DMS114 treated with DMSO at 0.1 percent for 48 hours (cell line): ENCODE results near the gene CCDC146.

ENCODE experiments used
- DNase-seq: peaks from one replicate; lab custom pipeline; 2025; ENCODE audit not compliant: unreplicated experiment; lab: John Stamatoyannopoulos, UW

Gene CCDC146

DNA sequence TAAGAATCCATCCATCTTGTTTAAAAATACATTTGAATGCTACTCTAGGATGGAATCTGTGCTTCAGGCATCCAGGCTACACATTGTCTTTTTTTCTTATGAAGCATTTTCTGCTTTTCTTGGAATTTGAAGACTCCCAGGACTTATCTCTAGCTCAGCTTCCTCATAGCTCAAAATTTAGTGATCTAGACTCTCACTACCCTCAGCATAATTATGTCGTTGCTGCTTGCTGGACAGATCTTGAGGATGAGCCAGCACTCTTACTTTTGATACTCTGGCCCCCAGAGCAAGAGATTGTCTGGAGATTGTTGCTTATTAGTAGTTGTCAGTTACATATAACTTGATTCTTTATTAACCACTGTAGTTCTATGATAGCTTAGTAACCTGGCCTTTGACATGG, 160.5 kb downstream of the CCDC146 start:
- no peak for DNase-seq

DNA sequence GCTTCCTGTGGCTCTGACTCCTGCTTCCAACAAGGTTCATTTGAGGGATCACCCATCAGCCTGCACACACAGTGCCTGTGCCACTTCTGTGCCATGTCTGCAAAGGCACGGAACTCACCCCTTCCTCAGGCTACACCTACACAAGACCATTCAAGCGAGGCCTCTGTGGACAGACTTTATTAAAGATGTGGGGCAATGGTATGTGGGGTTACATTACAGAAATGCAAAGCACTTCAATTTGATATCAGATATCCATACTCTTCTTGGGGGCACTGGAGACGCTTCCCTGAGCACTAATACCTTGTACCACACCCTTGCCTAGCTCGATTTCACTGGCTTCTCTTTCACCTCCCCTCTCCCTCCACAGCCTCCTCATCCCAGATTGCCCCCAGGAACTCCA, 161.6 kb downstream of the CCDC146 start:
- DNase-seq = no peak

DNA sequence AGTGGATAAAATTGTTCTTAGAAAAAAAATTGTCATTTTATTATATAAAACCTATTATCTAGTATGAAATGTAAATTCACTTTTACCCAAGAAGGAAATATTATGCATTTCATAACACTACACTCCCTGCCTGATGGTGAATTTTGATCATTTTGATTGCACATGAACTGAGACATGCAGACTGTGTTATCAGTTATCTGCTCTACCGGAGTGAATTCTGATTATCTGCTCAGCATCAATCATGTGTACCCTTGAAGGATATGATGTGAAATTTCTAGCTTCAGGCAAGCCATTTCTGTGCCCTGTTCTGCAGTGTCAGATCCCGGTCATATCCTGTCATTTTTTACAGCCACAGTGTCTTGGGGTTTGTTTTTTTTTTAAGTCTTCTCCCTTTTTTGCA, 162.2 kb downstream of the CCDC146 start:
- DNase-seq = no peak

DNA sequence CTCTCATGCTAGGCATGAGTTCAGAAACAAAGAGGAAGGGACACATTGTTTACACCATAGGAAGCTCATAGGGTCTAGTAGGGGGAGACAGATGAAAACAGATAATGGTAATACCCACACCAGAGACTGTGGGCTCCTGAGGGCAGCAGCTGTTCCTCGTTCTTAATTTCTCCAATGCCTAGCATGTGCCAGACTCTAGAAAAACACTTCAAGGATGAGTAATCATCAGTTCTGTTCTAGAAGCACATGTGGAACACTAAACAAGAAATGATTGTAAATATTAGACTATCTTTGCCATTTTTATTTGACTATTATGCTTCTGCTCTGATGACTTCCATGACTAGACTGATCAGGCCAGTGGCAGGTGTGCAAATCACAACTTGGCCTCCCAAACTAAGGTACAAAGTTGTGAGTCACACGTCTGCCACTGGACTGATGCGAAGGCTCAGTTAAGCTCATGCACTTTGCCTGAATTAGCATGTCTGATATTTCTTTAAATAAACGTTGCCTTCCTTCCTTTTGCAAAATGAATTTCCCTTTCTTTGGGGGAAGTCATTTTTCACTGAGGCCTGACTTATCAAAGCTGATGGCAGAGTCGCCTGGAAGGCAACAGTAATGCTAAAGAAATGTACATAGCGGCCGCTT, 166.4 kb downstream of the CCDC146 start:
- DNase-seq = no peak

DNA sequence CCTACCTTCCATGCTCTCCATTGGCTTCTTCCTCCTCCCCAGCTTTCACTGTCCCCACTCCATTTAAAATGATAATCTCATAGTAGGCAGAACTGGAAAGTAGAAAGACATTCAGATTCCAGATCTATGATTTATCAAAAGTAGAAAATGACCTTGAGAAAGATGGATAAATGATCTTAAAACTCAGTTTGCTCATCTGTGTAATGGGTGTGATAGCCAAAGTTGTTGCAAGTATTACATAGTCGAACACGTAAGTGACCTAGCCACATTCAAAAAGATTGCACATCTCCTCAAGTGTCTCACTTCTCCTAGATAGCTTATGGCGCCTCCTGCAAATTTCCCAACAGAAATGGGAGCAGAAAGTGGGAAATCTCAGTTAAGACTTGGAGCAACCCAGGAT, 167.0 kb downstream of the CCDC146 start:
- DNase-seq = no peak

DNA sequence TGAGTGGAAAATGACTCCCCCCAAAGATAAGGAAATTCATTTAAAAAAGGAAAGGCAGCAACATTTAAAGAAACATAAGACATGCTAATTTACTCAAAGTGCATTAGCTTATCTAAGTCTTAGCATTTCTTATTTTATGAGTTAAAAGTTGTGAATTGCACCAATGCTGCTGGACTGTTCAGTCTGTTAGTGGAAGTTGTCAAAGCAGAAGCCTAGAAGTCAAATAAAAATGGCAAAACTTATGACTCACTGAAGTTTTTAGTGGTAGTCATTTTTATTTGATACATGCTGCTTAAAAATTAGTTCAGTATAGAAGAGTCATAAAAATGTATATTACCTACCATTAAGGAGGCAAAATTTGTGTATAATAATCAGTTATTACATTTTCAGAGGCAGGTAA, 168.0 kb downstream of the CCDC146 start:
- DNase-seq = no peak

DNA sequence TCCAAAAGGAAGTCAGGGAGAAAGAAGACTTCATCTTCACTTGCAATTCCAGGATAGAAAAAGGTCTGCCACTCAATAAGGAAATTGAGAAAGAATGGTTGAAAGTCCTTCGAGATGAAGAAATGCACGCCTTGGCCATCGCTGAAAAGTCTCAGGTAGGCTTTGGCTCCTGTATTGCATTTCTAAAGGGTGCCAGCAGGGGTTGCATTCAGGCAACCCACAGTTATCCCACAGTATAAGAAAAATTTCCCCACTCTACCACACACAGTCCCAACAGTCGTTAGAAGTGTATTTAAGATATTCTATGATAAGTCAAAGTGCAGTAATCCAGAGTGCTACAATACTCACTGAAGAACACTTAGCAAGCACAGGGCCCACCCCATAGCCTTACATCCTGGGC, 170.6 kb downstream of the CCDC146 start:
- no peak for DNase-seq

DNA sequence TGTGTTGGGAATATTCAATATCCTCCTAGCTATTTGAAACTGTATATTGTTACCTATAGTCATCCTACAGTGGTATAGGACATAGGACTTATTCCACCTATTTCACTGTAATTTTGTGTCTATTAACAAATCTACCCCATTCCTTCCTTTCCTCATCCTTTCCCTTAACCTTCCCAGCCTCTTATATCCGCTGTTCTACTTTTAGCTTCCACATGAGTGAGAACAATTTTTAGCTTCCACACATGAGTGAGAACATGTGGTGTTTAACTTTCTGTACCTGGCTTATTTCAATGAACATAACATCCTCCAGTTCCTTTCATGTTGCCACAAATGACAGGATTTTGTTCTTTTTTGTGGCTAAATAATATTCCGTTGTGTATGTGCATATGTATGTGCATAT, 173.1 kb downstream of the CCDC146 start:
- no peak for DNase-seq

DNA sequence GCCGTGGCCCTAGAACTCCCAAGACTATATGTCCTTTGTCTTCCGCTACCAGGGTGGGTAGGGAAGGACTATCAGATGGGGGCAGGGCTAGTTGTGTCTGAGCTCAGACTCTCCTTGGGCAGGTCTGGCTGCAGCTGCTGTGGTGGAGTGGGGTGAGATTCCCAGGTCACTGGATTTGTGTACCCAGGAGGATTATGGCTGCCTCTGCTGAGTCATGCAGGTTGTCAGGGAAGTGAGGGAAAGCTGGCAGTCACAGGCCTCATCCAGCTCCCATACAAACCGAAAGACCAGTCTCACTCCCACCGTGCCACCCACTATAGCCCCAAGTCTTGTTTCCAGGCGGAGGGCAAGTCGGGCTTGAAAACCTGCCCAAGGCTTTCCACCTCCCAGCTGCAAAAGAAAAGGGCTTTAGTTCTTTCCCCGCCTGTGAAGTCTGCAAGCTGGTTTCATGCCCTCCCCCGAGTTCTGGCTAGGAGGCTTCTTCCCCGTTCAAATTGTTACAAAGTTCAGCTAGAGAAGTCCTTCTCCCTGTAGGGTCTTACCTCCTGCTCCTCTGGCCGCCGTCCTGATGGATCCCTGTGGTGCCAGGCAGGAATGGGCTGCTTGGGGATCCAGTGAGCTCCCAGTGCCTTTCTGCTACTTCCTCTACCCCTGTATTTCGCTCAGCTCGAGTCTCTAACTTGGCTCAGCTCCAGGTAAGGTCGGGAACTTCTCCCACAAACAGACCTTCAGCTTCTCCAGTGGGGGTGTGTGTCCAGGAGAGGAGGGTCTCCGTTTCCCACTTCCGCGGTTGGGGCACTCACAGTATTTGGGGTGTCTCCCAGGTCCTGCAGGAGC, 184.0 kb downstream of the CCDC146 start:
- DNase-seq = no peak

DNA sequence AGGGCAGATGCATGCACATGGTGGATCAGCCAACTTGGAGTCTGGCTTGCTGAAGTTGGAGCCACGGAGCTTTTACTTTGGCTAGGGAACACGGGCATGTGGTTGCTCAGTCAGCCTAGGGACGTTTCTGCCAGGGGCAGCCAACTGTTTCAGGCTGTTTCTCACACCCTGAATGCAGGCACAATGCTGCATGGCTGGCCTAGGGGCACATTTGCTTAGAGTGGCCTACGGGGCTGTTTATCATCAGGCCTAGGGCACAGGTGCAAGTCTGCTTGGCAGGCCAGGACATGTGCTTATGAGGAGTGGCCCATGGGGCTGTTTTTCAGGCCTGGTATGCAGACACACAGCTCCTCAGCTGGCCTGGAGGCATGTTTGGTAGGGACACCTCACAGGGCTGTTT, 186.4 kb downstream of the CCDC146 start:
- DNase-seq = no peak

DNA sequence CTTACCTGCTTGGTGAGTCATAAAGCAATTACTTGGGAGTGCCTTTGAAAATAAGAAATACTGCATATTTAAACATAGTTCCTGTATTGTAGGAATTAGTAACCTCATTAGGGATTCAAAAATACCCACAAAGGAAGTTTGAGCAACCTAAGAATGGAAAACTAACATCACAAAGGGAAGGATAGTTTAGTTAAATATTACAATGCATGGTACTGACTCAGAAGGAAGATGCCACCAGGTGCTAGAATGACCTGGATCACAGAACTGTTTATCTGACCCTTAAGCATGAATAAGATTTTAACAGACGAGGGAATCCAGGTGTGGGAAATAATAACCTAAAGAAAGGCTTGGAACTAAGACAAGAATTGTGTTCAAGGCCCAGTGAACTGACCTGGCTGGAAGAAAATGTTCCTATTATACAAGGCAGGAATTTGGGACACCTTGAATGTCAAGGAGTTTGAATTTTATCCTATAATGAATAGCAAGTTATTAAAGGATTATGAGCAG, 187.4 kb downstream of the CCDC146 start:
- DNase-seq = no peak

DNA sequence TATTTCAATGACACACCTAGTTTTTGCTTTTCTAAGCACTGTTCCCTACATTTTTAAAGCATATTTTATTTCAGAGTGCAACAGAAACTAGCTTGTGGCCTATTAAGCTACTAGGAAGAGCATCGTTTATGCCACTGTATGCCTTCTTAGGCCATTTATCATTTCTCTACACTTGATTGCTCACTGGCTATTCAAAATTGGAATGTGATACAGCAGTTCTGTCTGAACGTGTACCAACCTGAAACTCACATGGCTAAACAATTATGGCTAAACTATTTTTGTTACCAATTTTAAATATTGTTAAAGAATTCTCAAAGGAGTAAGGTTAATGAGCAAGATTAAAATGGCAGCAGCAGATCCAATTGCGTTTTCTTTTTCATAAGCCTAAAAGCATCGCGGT, 188.6 kb downstream of the CCDC146 start:
- DNase-seq = no peak

DNA sequence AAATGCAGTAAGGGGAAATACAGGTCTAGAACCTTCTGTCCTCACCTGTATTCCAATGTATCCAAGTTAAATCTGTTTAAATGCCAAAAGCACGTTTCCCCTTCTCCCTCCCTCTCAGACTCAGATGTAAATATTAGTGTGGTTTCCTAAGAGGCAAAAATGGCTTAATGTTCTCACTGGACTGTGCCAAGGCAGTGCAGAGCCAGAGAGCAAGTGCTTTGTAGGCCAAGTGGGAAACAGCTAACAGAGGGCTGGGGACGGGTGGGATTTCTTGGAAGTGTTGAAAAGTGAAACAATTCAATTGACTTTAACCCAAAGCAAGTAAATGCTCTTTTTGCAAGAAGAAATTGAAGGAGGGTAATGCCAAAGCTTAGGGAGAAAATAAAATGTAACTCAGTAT, 190.7 kb downstream of the CCDC146 start:
- DNase-seq = no peak

DNA sequence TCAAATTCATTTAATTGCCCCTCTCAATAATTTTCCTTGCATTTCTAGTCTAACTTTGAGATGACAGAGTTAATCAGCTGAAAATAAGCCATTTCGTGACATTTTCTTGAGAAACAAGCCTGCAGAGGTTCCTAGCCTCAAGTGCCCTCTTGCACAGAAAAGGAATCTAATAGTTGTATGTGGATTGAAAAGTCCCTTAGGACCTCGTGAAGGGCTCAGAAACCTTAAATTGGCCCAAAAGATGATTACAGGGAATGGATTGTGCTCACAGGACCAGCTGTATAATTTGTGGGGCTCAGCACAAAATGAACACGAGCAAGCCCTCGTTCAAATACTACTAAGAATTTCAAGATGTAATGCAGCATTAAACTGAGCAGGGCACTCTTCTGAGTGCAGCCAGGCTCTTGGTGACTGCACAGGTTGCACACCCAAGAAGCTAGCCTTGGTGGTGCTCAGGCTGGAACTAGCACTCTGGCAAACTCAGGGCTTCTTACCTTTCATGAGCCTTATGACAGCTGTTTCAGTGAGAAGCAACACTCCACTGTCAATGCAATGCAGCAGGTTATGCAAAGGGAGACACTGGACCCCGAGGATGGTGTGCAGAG, 191.6 kb downstream of the CCDC146 start:
- DNase-seq = no peak

DNA sequence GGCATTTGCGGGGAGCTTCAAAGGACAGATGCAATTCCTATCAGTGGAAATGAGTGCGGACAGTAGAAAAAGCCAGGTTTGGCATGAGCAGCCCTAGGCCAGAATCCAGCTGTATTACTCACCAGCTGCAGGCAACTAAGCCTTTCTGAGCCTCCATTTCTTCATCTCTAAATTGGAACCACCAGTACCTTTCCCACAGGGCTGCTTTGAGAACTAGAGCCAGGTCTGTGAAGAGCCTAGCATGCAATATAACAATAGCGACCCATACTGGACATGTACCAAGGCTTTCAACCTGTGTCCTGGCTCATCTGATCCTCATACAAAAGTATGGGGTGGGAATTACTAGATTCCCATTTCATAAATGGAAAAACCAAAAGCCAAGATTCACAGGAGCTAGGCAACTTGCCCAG, 192.8 kb downstream of the CCDC146 start:
- no peak for DNase-seq

DNA sequence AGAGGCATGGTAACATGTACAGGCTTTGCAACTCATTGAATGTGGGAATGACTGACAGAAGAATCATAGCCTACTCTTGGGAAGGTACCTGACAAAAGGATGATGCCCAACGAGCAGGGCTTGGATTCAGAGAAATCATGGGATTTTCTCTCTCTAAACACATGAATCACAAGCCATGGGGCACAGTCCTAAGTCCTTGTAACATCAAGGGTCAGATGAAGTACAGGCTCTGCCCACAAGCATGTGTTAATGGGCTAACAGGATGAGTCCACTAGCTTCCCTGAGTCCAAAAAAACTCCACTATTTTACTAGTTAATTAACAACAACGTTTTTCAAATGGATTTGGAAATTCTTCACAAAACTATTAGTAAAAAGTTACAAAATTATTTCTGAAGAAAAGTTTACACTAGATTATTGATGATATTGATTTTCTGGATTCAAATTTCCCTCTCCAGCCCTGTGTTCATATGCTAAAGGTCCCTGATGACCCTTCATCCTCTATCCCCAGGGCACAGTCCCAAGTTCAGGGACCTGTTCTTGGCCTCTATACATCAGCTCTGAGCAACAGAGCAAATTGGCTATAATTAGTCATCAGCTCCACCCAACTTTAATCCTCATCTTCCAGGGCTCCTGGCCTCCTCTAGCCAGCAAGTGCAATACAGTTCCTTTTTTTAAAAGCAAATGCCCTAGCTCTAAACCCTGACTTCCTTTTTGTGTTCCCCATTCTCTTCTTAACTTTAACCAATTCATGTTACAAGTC, 194.0 kb downstream of the CCDC146 start:
- no peak for DNase-seq

DNA sequence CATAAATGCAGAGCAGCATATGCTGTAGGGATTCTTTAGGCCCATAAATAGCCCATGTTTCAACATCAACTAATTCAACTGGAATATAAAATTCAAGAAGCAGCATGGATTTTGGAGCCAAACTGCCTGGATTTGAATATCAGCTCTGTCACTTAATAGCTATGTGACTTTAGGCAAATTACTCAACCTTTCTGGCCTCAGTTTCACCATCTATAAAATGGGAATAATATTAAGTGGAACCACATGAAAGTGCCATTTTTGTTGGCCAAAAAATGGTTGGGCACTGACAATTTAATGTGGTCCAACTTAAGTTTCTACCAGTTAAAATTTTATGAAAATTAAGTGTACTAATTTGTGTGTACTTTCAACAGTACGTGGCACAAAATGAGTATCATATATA, 195.6 kb downstream of the CCDC146 start:
- DNase-seq = no peak

DNA sequence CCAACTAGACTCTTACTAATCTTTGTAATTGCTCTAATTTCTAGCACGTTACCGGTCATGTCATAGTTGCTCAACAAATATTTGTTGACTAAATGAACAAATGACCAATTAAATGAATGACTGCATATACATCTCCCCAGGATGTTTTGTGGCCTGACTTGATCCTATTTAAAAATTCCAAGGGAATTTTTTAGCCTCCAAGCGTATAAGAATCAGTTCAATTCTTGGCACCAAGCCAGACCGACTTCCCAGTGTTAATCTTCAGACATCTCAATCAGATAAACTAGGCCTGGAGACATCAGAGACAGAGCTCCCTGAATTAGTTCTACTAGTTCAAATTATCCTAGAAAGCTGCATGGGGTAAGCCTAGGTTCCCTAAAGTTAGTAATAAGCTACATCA, 197.7 kb downstream of the CCDC146 start:
- DNase-seq = no peak

DNA sequence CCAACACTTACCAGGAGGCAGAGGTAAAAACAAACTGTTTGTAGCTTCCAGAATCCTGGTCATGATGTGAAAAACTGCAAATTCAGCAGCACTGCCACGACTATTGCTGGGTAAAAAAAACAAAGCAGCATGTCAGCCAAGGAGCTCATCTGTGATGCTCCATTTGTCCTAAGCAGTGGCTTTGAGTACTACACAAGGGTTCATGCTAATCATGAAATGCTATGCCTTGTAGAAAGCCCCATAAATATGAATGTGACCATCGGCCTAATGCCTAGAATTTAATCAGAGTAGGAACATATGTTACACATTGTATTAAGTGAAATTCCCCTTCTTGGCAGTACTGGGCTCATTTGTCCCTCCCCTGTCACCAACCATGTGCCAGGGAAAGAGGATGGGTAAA, 198.3 kb downstream of the CCDC146 start:
- no peak for DNase-seq

DNA sequence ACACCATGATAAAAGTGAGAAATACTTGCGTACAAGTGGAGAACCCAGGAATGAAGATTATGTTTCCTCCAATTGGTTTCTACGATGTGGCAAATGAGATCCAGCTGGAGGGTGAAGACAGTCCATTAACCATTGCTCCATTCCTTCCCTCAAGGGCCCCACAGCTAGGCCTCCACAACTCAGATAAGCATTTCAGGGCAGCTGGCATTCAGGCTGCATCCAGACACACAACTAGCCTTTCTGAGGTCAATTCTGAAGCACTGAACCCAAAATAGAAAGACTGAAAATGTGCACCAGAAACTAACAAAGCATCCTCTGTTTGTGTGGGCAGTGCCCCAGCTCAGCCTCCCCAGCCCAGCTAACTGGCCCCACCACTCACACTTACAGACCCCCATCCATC, 198.9 kb downstream of the CCDC146 start:
- no peak for DNase-seq

DNA sequence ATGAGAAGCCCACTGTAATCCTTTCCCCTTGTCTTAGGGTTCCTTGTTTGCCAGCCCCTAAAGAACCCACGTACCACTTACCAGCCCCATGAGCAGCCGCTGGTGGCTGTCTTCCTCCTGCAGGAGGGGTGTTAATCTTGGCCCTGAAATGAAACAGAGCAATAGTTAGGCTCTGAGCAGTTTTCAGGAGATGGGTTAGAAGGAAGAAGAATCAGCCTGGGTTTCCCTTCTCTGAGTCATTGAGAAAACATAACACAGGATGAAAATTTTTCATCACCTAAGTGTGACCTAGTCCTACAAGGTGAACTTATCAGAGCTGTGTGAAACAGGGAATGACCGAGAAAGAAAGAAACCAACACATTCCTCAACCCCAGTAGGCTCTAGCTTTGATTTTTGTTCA, 203.7 kb downstream of the CCDC146 start:
- no peak for DNase-seq
